ENCODE results near the gene FOXN3.
"Not testable (repeated sequence)": the region's sequence is repeated elsewhere in the genome, so short reads cannot be mapped to it uniquely, and the experiment has no call there.

FOXN3 gene

GRCh38 chr14:89129570-89129969 is 287.5 kb downstream of the FOXN3 start:
- DNase-seq (ENCODE audit: low read depth), result no peak

GRCh38 chr14:89128311-89129026 is 288.6 kb downstream of the FOXN3 start:
- DNase-seq (ENCODE audit: low read depth), result no peak

DNA sequence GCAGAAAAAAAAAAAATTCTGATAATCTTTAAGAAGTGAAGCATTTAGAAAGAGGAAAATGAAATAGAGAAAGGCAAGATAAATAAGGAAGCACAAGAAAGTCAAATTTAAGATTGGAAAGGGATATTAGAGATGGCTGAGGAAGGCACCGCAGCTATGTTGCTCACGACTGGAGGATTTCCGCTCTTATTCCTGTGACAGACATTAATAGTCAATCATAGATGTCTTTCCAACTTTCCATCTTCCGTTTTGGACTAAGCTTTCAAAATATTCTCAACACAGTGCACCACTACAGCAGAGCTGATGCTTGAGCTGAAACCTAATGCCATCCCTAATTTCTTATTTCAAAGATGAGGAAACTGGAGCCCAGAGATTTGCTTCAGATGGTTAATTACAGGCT is 290.6 kb downstream of the FOXN3 start:
- no peak for DNase-seq (ENCODE audit: low read depth)

- no peak for DNase-seq (ENCODE audit: low read depth)
These were observed 291.8 kb downstream of the FOXN3 start for GRCh38 chr14:89125216-89125615.

DNA sequence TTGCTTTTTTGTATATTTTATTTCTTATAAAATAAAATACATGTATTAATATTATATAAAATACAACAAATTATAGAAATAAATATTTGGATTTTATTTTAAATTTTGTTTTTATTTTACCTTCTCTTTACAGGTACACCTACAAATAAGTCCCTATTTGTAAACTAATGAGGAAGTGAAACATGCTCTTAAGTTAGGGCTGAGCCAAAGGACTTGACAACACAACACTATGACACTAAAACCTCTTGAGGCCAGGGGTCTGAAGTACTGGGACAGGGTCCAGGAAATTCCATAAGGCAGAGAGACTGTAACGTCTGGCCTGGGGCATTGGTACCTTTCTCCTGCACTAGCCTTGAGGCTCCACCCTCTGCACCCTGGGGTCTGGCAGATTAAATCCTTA is 293.2 kb downstream of the FOXN3 start:
- no peak for DNase-seq (ENCODE audit: low read depth)

- DNase-seq (ENCODE audit: low read depth), result no peak
These were observed 293.8 kb downstream of the FOXN3 start for GRCh38 chr14:89123215-89123614.

GRCh38 chr14:89121968-89122620 is 294.9 kb downstream of the FOXN3 start:
- DNase-seq (ENCODE audit: low read depth), result no peak

GRCh38 chr14:89117012-89117411 is 300.0 kb downstream of the FOXN3 start:
- DNase-seq (ENCODE audit: low read depth), result no peak

DNA sequence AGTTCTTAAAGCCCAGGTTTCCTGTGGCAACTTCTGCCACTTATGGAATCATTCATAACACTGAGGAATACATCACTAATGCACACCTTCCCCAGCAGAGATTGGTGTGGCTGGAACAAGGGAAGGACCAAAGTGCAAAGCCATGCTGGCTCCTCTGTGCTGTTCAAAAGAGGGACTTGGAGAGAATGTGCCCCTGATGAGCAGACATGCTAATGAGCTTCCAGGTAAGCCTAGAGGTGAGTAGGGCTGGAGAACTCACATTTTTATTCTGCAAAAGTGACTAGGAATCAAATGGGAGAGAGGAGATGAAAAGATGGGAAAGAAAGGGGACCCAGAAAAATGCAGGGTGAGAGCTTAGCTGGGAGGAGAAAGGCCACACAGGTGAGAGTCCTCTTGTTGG is 302.9 kb downstream of the FOXN3 start:
- DNase-seq (ENCODE audit: low read depth), result no peak

GRCh38 chr14:89112720-89113119 is 304.3 kb downstream of the FOXN3 start:
- DNase-seq (ENCODE audit: low read depth), result no peak

DNA sequence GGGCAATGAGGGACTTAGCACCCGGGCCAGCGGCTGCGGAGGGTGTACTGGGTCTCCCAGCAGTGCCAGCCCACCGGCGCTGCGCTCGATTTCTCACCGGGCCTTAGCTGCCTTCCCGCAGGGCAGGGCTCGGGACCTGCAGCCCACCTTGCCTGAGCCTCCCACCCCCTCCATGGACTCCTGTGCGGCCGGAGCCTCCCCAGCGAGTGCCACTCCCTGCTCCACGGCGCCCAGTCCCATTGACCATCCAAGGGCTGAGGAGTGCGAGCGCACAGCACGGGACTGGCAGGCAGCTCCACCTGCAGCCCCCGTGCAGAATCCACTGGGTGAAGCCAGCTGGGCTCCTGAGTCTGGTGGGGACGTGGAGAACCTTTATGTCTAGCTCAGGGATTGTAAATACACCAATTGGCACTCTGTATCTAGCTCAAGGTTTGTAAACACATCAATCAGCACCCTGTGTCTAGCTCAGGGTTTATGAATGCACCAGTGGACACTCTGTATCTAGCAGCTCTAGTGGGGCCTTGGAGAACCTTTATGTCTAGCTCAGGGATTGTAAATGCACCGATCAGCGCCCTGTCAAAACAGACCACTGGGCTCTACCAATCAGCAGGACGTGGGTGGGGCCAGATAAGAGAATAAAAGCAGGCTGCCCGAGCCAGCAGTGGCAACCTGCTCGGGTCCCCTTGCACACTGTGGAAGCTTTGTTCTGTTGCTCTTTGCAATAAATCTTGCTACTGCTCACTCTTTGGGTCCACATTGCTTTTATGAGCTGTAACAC is 305.1 kb downstream of the FOXN3 start:
- DNase-seq (ENCODE audit: low read depth), result not testable (repeated sequence)

GRCh38 chr14:89111232-89111631 is 305.8 kb downstream of the FOXN3 start:
- not testable (repeated sequence) for DNase-seq (ENCODE audit: low read depth)

- DNase-seq (ENCODE audit: low read depth), result no peak
These were observed 306.9 kb downstream of the FOXN3 start for GRCh38 chr14:89110110-89110509.

- DNase-seq (ENCODE audit: low read depth), result no peak
These were observed 308.4 kb downstream of the FOXN3 start for GRCh38 chr14:89108608-89109007.

- DNase-seq (ENCODE audit: low read depth), result no peak
These were observed 309.4 kb downstream of the FOXN3 start for GRCh38 chr14:89107626-89108025.
